Liver (tissue), 3 donors: ENCODE results near the gene COL23A1.

Experiments used
- CTCF ChIP-seq: fragments of 150-350 bp; IDR thresholded peaks from 2 replicates; pipeline ENCODE4 v1.5.1; 2017; ENCODE audit warnings: improper control_type of control experiment, low read depth, low read length; ENCODE audit not compliant: missing input control
- EGR1 ChIP-seq, 2 donors: IDR thresholded peaks; 2 replicates each; pipeline ENCODE4 v1.6.1; 2016 to 2018; ENCODE audit warnings: antibody characterized with exemption in 2 of 2, low read depth in 2 of 2
- HNF4A ChIP-seq, 2 donors: conservative IDR thresholded peaks; 2 replicates each; pipeline ENCODE4 v1.6.1; 2016; ENCODE audit warnings: antibody characterized with exemption in 2 of 2, mild to moderate bottlenecking in 2 of 2
- JUND ChIP-seq, 2 donors: IDR thresholded peaks; 2 replicates each; pipeline ENCODE4 v1.6.1; 2016; ENCODE audit warnings: antibody characterized with exemption in 2 of 2
- RAD21 ChIP-seq, 2 donors: IDR thresholded peaks; 2 replicates each; pipeline ENCODE4 v1.6.1; 2016; ENCODE audit warnings: antibody characterized with exemption in 2 of 2, mild to moderate bottlenecking in 2 of 2
- REST ChIP-seq: IDR thresholded peaks from 2 replicates; pipeline ENCODE4 v1.6.1; 2016; ENCODE audit warnings: antibody characterized with exemption, mild to moderate bottlenecking
- SP1 ChIP-seq: IDR thresholded peaks from 2 replicates; pipeline ENCODE4 v1.6.1; 2018; ENCODE audit warnings: antibody characterized with exemption, mild to moderate bottlenecking
- TAF1 ChIP-seq: conservative IDR thresholded peaks from 2 replicates; pipeline ENCODE4 v1.6.1; 2016; ENCODE audit warnings: antibody characterized with exemption, mild to moderate bottlenecking
- YY1 ChIP-seq: IDR thresholded peaks from 2 replicates; pipeline ENCODE4 v1.6.1; 2016; ENCODE audit warnings: antibody characterized with exemption, mild to moderate bottlenecking
- donor health status: healthy.
- donor health status: healthy.

GRCh38 chr5:178502401-178503100 lies 87.6 kb downstream of the COL23A1 start:
- TF ChIP-seq TAF1 (no peak), CTCF (no peak), RAD21 (IDR thresholded peaks at IDR 0.05) (no peak), YY1 (no peak), JUND (IDR thresholded peaks at IDR 0.05) (no peak), SP1 (no peak), REST (no peak), EGR1 (IDR thresholded peaks at IDR 0.05; ENCODE audit: low read depth in 2 of 2) (no peak), HNF4A (conservative IDR thresholded peaks at IDR 0.05) (no peak)
